GM19351 (cell line): ENCODE measurements around the gene SLC25A26.

Source experiments
- ATAC-seq: cut with Tn5 transposase; IDR thresholded peaks from one replicate; pipeline ENCODE4 v1.9.1; 2021; ENCODE audit warnings: mild to moderate bottlenecking, moderate library complexity; ENCODE audit not compliant: unreplicated experiment

The SLC25A26 gene

GRCh38 chr3:66427352-66427751, 206.6 kb downstream of the SLC25A26 start:
- no peak for ATAC-seq

DNA sequence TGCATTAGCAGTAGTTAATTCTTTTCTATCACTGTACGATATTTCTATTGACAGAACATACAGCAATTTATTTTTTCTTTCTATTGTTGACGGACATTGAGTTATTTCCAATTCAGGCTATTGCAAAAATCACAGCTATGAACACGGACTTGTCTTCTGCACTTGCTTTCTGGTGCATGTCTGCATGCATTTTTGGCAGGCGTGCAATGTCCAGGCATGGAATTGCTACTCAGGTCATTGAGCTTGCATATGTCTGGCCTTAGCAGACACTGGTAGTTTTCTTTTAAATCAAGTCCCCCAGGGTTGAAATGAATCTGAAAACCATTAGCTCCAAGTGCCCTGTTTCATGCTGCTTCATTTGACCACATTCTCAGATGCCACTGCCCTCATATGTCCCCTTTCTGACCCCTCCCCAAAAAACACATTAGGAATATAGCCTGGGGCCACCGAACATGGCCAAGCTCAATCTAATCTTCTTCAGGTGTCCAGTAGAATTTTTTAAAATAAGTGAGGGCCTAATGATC, 207.2 kb downstream of the SLC25A26 start:
- ATAC-seq, result no peak
